Kidney (tissue), 14 donors: Measurements from ENCODE around the gene SHROOM1. TPM values are rescaled to one million over a fixed set of nuclear protein-coding genes. Genes with fewer than 3 reads are reported as not detected.
A peak's percentile ranks its signal among the peaks of the same experiment; 100 is the strongest.
"Not testable (repeated sequence)": the region's sequence is repeated elsewhere in the genome, so short reads cannot be mapped to it uniquely, and the experiment has no call there.

ENCODE experiments used
- DNase-seq, 5 donors: peaks; one replicate each; pipeline ENCODE4 v3.0.0-alpha.2; 2013 to 2020
- FAIRE-seq: peaks from 2 replicates; lab custom pipeline; 2012; peaks lifted over from hg19 to GRCh38; lab: Jason Lieb, UNC
- H3K27ac ChIP-seq, 2 donors: one replicate each; pipeline ENCODE4 v1.7.0; 2013; ENCODE audit warnings: low read depth in 2 of 2, low read length in 2 of 2, inconsistent platforms in 1 of 2
- H3K27me3 ChIP-seq: one replicate; pipeline ENCODE4 v1.7.1; 2013; ENCODE audit warnings: low read length, inconsistent platforms; ENCODE audit not compliant: control insufficient read depth, insufficient read depth
- H3K36me3 ChIP-seq, 3 donors: one replicate each; pipeline versions ENCODE4 v1.7.0 to v1.7.1; 2013; ENCODE audit warnings: low read length in 3 of 3, control low read depth in 1 of 3, inconsistent platforms in 1 of 3; ENCODE audit not compliant: insufficient read depth in 3 of 3, control insufficient read depth in 2 of 3
- H3K4me1 ChIP-seq, 3 donors: one replicate each; pipeline versions ENCODE4 v1.7.0 to v1.7.1; 2013; ENCODE audit warnings: low read length in 3 of 3, inconsistent platforms in 1 of 3, low read depth in 1 of 3; ENCODE audit not compliant: control insufficient read depth in 2 of 3, insufficient read depth in 2 of 3
- H3K4me3 ChIP-seq, 3 donors: one replicate each; pipeline versions ENCODE4 v1.7.0 to v1.8.1; 2013; ENCODE audit warnings: low read length in 3 of 3, control low read depth in 1 of 3, inconsistent platforms in 1 of 3
- H3K9ac ChIP-seq, 3 donors: one replicate each; pipeline versions ENCODE4 v1.7.0 to v1.7.1; 2013; ENCODE audit warnings: low read length in 3 of 3, control low read depth in 1 of 3, inconsistent platforms in 1 of 3
- H3K9me3 ChIP-seq, 3 donors: one replicate each; pipeline versions ENCODE4 v1.7.0 to v1.7.1; 2013; ENCODE audit warnings: low read length in 3 of 3, control low read depth in 1 of 3, inconsistent platforms in 1 of 3; ENCODE audit not compliant: control insufficient read depth in 2 of 3, insufficient read depth in 1 of 3
- CTCF ChIP-seq: IDR thresholded peaks from 3 replicates; pipeline ENCODE4 v1.5.1; 2012; ENCODE audit warnings: mild to moderate bottlenecking, moderate library complexity, borderline replicate concordance; ENCODE audit not compliant: insufficient read depth; ENCODE audit errors: extremely low read depth
- intact Hi-C: fragments of 100-400 bp; cut with DNase I; formaldehyde crosslinking; loops from one replicate; pipeline ENCODE4 v1.11.1; 2022
- polyA plus RNA-seq: library from polyadenylated mRNA; stranded (reverse); fragments of 350-450 nt; fragmentation: Illumina TruSeq; extraction: RNeasy Lipid Tissue Mini Kit (QIAGEN cat#74804); gene quantifications from one replicate; pipeline ENCODE4 v1.2.3, GENCODE V29; 2014; ENCODE audit warnings: low read depth, low replicate concordance; ENCODE audit not compliant: insufficient read depth
- total RNA-seq: library from RNA; stranded (reverse); fragmentation: NEBNext Ultra II Directional; extraction: Animal tissue kit (Norgen Biotek cat#: 25700); gene quantifications from one replicate; pipeline ENCODE4 v1.2.1, GENCODE V29; 2021
- donor health status: control.
- donor health status: control.
- donor health status: control.
- donor health status: control.
- donor health status: control.
- donor health status: DM: yes; HTN: yes; CAD: no.
- donor health status: Normal renal cell carcinoma (clear cell type).

Gene SHROOM1
- total and polyA plus RNA-seq, 2 donors from 2014 or later: 7.8 to 13.4 TPM

DNA sequence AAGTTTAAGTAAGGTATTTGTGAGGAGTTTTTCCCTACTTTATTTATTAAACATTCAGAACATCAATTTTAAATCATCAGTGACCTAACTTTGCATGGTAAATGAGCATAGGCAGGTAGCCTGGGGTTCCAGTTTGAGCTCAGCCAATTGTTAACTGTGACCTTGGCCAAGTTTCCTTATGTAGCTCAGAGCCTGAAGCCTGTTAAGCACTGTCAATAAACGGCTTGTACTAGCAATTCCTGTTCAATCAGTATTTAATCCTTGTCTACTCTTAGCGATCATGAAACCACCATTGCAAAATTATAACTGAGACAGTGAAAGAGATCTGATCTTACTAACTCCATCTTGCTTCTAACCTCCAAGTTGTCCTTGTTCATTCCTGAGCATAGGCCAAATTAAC is 22.0 kb downstream of the SHROOM1 start:
- intact Hi-C loops: no loop called here
- Histone ChIP-seq H3K9me3 (no peaks in the 10 kb centered on the region), H3K27me3 (peaks cover 13% of the 10 kb centered on the region), H3K36me3 (no peaks in the 10 kb centered on the region), H3K4me1 (peaks cover 0 to 2% (median 0%) of the 10 kb centered on the region in 3 donors), H3K9ac (no peak overlapping the region), H3K27ac (no peak overlapping the region), H3K4me3 (no peak overlapping the region)
- FAIRE-seq (no peak), DNase-seq (no peak)
- TF ChIP-seq CTCF: no peak

DNA sequence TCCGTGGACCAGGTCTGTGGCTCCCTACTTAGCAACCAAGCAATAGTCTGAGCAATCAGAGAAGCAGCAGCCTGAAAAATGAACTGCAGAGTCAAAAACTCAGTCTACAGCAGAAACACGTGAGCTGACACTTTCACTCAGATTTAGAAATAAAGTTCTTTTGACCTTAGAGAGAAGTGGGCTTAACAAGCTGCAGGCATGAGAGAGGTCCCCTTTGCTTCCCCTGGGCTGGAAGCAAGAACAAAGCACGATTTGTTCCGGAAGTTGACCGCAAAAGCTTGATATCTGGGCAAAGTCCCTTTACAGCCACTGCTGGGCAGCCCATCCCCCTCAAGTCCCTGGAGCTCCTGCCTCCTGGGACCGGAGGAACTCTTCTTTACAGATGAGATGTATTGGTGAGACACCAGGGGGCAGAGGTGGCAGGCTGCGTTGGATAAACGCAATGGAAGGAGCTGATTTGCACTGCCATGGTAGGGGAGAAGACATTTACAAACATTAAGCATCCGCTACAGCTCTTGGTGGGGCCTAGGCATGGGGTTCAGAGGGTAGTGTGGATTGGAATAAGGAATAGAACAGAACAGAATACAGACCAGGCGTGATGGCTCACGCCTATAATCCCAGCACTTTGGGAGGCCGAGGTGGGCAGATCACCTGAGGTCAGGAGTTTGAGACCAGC is 23.1 kb downstream of the SHROOM1 start:
- Histone ChIP-seq H3K27ac (no peak overlapping the region), H3K9ac (no peak overlapping the region), H3K4me1 (peaks cover 0 to under 1% (median 0%) of the 10 kb centered on the region in 3 donors), H3K27me3 (peaks cover 8% of the 10 kb centered on the region), H3K36me3 (no peaks in the 10 kb centered on the region), H3K9me3 (no peaks in the 10 kb centered on the region), H3K4me3 (peak overlapping the region in 1 of 3 donors; percentile 16)
- FAIRE-seq: no peak
- no peak for TF ChIP-seq CTCF
- intact Hi-C loops: no loop called here
- peak in 4 of 5 donors; percentile 47 to 69 (median 58) for DNase-seq

GRCh38 chr5:132806804-132807162 is 23.7 kb downstream of the SHROOM1 start:
- H3K27me3 ChIP-seq, H3K9ac ChIP-seq, DNase-seq, H3K36me3 ChIP-seq, H3K4me1 ChIP-seq, H3K27ac ChIP-seq, intact Hi-C loops, FAIRE-seq, H3K9me3 ChIP-seq: not testable (repeated sequence)
- peak overlapping the region in 1 of 3 donors; percentile 16 for H3K4me3 ChIP-seq

- intact Hi-C loops, H3K9me3 ChIP-seq, H3K27ac ChIP-seq, H3K4me1 ChIP-seq, DNase-seq, H3K4me3 ChIP-seq, H3K36me3 ChIP-seq, FAIRE-seq, H3K27me3 ChIP-seq, H3K9ac ChIP-seq: not testable (repeated sequence)
These were observed 24.6 kb downstream of the SHROOM1 start for GRCh38 chr5:132805872-132806271.

DNA sequence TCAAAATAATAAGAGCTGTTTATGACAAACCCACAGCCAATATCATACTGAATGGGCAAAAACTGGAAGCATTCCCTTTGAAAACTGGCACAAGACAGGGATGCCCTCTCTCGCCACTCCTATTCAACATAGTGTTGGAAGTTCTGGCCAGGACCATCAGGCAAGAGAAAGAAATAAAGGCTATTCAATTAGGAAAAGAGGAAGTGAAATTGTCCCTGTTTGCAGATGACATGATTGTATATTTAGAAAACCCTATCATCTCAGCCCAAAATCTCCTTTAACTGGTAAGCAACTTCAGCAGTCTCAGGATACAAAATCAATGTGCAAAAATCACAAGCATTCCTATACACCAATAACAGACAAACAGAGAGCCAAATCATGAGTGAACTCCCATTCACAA is 26.2 kb downstream of the SHROOM1 start:
- H3K27ac ChIP-seq, intact Hi-C loops: not testable (repeated sequence)

GRCh38 chr5:132802685-132803066 is 27.8 kb downstream of the SHROOM1 start:
- H3K36me3 ChIP-seq, intact Hi-C loops, H3K27ac ChIP-seq, H3K9ac ChIP-seq, H3K9me3 ChIP-seq, FAIRE-seq, H3K27me3 ChIP-seq, H3K4me1 ChIP-seq, H3K4me3 ChIP-seq: not testable (repeated sequence)
- peak in 1 of 5 donors; percentile 10 for DNase-seq

More for the DNA sequence above, 26.2 kb downstream of the SHROOM1 start:
- not testable (repeated sequence) for H3K4me1 ChIP-seq, H3K36me3 ChIP-seq, FAIRE-seq, DNase-seq, H3K9ac ChIP-seq, H3K4me3 ChIP-seq, H3K9me3 ChIP-seq, H3K27me3 ChIP-seq
